A549 (cell line): ENCODE results near the gene DSCAM.

Experiments used
- CHD2 ChIP-seq: fragments of 150-350 bp; IDR thresholded peaks from 2 replicates; pipeline ENCODE4 v1.6.1; 2014; ENCODE audit warnings: low read length; ENCODE audit not compliant: partially characterized antibody
- EP300 ChIP-seq, 2 experiments: fragments of >200 bp; sonication (Bioruptor Twin); formaldehyde crosslinking; IDR thresholded peaks; 2 replicates in 1 of 2; 3 replicates in 1 of 2; pipeline ENCODE4 v1.6.1; 2016 to 2017
- JUN ChIP-seq, 2 experiments: fragments of >200 bp; sonication (Bioruptor Twin); formaldehyde crosslinking; IDR thresholded peaks; 2 replicates in 1 of 2; 3 replicates in 1 of 2; pipeline ENCODE4 v1.6.1; 2016 to 2017
- MAZ ChIP-seq: fragments of 150-350 bp; IDR thresholded peaks from 2 replicates; pipeline ENCODE4 v1.6.1; 2014; ENCODE audit warnings: antibody characterized with exemption, low read depth, low read length, borderline replicate concordance
- MYC ChIP-seq: IDR thresholded peaks from 2 replicates; pipeline ENCODE4 v1.6.1; 2012; ENCODE audit warnings: mild to moderate bottlenecking, inconsistent platforms, low read length, improper control_type of control experiment, borderline replicate concordance
- PHF8 ChIP-seq: fragments of 200-600 bp; sonication (generic); IDR thresholded peaks from 2 replicates; pipeline ENCODE4 v1.6.1; 2016; ENCODE audit warnings: low read depth, mild to moderate bottlenecking, antibody characterized with exemption, moderate library complexity, borderline replicate concordance
- POLR2A ChIP-seq: IDR thresholded peaks from 2 replicates; pipeline ENCODE4 v1.6.1; 2012; ENCODE audit warnings: mild to moderate bottlenecking, low read length
- SMC3 ChIP-seq: fragments of >200 bp; sonication (Bioruptor Twin); formaldehyde crosslinking; IDR thresholded peaks from 3 replicates; pipeline ENCODE4 v1.6.1; 2018; ENCODE audit warnings: inconsistent platforms
- ZFP36 ChIP-seq: fragments of 450-650 bp; IDR thresholded peaks from 2 replicates; pipeline ENCODE4 v1.6.1; 2014; ENCODE audit warnings: borderline replicate concordance; ENCODE audit not compliant: partially characterized antibody
- TF ChIP-seq, protein P1 (sequence below): fragments of 200-600 bp; sonication (generic); IDR thresholded peaks from 2 replicates; pipeline ENCODE4 v1.6.1; 2016; ENCODE audit warnings: antibody characterized with exemption, mild to moderate bottlenecking, moderate library complexity
- TF ChIP-seq, protein P2 (sequence below): fragments of >200 bp; sonication (Bioruptor Twin); formaldehyde crosslinking; IDR thresholded peaks from 3 replicates; pipeline ENCODE4 v1.5.1; 2016

DNA sequence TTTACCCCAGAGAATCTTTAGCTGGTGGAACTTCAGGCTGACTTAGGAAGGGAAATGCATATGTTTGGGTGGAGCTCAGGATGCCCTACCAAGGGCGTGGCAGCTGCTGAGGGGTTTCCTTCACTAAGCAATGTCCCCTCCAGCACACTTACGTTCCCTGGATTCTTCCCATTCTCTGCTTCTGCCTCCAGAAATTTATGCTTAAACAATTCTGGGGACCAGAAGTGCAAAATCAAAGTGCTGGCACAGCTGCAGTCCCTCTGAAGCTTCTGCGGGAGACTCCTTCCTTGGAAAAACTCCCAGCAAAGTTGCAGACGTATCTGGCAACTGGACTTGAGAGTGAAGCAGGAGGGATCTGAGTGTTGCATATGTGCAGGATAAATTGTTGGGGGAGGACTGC is 576.9 kb downstream of the DSCAM start:
- TF ChIP-seq ZFP36 (no peak), MYC (no peak), CHD2 (no peak), PHF8 (no peak), MAZ (no peak), POLR2A (no peak), EP300 (IDR thresholded peaks at IDR 0.05) (no peak), SMC3 (no peak), JUN (IDR thresholded peaks at IDR 0.05) (no peak)
- TF ChIP-seq, protein P1, sequence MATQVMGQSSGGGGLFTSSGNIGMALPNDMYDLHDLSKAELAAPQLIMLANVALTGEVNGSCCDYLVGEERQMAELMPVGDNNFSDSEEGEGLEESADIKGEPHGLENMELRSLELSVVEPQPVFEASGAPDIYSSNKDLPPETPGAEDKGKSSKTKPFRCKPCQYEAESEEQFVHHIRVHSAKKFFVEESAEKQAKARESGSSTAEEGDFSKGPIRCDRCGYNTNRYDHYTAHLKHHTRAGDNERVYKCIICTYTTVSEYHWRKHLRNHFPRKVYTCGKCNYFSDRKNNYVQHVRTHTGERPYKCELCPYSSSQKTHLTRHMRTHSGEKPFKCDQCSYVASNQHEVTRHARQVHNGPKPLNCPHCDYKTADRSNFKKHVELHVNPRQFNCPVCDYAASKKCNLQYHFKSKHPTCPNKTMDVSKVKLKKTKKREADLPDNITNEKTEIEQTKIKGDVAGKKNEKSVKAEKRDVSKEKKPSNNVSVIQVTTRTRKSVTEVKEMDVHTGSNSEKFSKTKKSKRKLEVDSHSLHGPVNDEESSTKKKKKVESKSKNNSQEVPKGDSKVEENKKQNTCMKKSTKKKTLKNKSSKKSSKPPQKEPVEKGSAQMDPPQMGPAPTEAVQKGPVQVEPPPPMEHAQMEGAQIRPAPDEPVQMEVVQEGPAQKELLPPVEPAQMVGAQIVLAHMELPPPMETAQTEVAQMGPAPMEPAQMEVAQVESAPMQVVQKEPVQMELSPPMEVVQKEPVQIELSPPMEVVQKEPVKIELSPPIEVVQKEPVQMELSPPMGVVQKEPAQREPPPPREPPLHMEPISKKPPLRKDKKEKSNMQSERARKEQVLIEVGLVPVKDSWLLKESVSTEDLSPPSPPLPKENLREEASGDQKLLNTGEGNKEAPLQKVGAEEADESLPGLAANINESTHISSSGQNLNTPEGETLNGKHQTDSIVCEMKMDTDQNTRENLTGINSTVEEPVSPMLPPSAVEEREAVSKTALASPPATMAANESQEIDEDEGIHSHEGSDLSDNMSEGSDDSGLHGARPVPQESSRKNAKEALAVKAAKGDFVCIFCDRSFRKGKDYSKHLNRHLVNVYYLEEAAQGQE, result no peak
- TF ChIP-seq, protein P2, sequence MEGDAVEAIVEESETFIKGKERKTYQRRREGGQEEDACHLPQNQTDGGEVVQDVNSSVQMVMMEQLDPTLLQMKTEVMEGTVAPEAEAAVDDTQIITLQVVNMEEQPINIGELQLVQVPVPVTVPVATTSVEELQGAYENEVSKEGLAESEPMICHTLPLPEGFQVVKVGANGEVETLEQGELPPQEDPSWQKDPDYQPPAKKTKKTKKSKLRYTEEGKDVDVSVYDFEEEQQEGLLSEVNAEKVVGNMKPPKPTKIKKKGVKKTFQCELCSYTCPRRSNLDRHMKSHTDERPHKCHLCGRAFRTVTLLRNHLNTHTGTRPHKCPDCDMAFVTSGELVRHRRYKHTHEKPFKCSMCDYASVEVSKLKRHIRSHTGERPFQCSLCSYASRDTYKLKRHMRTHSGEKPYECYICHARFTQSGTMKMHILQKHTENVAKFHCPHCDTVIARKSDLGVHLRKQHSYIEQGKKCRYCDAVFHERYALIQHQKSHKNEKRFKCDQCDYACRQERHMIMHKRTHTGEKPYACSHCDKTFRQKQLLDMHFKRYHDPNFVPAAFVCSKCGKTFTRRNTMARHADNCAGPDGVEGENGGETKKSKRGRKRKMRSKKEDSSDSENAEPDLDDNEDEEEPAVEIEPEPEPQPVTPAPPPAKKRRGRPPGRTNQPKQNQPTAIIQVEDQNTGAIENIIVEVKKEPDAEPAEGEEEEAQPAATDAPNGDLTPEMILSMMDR, result no peak
